T-helper 2 cell treated with Interferon-gamma antibody and Interleukin-4, amounts not matched to agents 5 μg/mL and 100 μg/mL, for 36 hours (primary cell): ENCODE measurements around the gene RGS6.

Experiments used
- DNase-seq: peaks from one replicate; pipeline ENCODE4 v3.0.0; 2021; ENCODE audit warnings: low spot score
- H3K27ac Mint-ChIP-seq: one replicate; pipeline ENCODE4 v1.8.0; 2021; ENCODE audit warnings: mild to moderate bottlenecking, mixed read lengths
- H3K27me3 Mint-ChIP-seq: one replicate; pipeline ENCODE4 v1.8.0; 2021; ENCODE audit warnings: low read depth, mixed read lengths
- H3K36me3 Mint-ChIP-seq: one replicate; pipeline ENCODE4 v1.8.0; 2021; ENCODE audit warnings: low read depth, mixed read lengths
- H3K4me1 Mint-ChIP-seq: one replicate; pipeline ENCODE4 v1.8.0; 2021; ENCODE audit warnings: low read depth, mixed read lengths
- H3K4me3 Mint-ChIP-seq: one replicate; pipeline ENCODE4 v1.8.0; 2022; ENCODE audit warnings: mild to moderate bottlenecking, moderate library complexity, mixed read lengths
- H3K9me3 Mint-ChIP-seq: one replicate; pipeline ENCODE4 v1.8.0; 2021; ENCODE audit warnings: mixed read lengths

The RGS6 gene

DNA sequence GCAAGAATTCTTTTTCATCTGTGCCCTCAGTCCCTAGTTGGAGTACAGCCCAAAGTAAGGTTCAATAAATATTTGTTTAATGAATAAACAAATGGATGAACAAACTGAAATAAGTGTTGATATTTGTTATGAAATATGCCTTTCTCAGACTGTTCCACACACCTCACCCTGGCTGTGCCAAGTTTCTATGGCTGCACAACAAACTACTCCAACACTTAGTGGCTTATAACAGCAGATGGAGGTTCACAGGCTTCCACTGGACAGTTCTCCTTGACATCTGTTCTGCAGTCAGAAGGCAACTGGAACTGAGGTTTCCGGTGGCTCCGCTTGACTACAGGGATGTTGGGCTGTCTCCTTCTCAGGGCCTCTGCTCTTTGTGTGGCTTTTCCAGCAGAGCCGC is 197.1 kb downstream of the RGS6 start:
- DNase-seq, result no peak
- Mint-ChIP-seq H3K9me3 (no peaks in the 10 kb centered on the region), H3K4me3 (no peak overlapping the region), H3K4me1 (peaks cover 9% of the 10 kb centered on the region), H3K27ac (no peak overlapping the region), H3K27me3 (peaks cover 32% of the 10 kb centered on the region), H3K36me3 (peaks cover 6% of the 10 kb centered on the region)

DNA sequence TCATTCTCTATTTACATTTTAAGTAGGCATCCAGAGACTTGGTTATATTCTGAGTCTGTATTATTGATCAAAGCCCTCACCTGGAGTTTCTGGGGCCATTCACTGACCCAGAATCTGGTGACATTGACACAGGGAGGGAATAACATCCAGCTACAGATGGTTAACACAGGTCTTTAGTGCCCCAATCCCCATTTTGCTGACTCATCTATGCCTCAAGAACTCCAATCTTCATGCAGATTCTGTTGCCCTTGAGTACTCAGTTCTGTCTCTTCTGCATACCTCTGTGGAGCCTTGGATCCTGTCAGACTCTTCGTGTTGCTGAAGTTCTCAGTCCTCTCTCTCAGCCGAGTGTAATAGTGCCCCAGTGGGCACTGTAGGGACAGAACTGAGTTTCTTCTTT is 208.9 kb downstream of the RGS6 start:
- Mint-ChIP-seq H3K27ac (no peak overlapping the region), H3K36me3 (no peaks in the 10 kb centered on the region), H3K27me3 (peaks cover 8% of the 10 kb centered on the region), H3K9me3 (no peaks in the 10 kb centered on the region), H3K4me1 (no peaks in the 10 kb centered on the region), H3K4me3 (no peak overlapping the region)
- DNase-seq, result no peak

DNA sequence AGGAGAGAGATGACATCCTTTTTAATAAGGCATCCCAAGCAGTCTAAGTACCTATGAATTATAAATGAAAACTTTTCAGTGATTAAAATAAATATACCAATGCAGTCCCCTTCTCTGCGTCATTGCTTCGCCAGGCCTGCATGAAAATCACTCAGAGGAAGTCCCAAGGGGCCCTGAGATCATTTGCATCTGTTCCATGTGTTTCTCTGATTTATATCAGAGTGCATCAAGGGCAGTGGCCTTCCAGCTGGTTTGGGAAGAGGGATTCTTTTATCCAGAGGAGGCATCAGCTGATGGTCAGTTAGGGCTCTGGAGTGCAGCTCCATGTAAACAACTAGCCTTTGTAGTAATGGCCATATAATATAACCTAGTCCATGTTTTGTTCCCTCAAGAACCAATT is 210.1 kb downstream of the RGS6 start:
- no peaks in the 10 kb centered on the region for H3K36me3 Mint-ChIP-seq
- peaks cover 13% of the 10 kb centered on the region for H3K27me3 Mint-ChIP-seq
- no peak for DNase-seq
- H3K9me3 Mint-ChIP-seq, result no peaks in the 10 kb centered on the region
- no peak overlapping the region for H3K27ac Mint-ChIP-seq
- no peaks in the 10 kb centered on the region for H3K4me1 Mint-ChIP-seq
- no peak overlapping the region for H3K4me3 Mint-ChIP-seq

DNA sequence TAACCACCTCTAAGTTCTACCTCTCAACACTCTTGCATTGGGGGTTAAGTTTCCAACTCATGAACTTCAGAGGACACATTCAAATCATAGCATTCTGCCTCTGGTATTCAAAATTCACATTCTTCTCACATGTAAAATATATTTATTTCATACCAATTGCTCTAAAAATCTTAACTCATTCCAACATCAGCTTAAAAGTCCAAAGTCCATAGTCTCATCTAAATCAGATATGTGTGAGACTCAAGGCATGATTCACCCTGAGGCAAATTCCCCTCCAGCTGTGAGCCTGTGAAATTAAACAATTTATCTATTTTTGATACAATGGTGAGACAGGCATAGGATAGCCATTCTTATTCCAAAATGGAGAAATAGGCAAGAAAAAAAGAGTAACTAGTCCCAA is 214.0 kb downstream of the RGS6 start:
- peaks cover 17% of the 10 kb centered on the region for H3K27me3 Mint-ChIP-seq
- H3K9me3 Mint-ChIP-seq, result no peaks in the 10 kb centered on the region
- H3K4me1 Mint-ChIP-seq, result no peaks in the 10 kb centered on the region
- no peak for DNase-seq
- no peak overlapping the region for H3K27ac Mint-ChIP-seq
- no peak overlapping the region for H3K4me3 Mint-ChIP-seq
- H3K36me3 Mint-ChIP-seq, result no peaks in the 10 kb centered on the region

DNA sequence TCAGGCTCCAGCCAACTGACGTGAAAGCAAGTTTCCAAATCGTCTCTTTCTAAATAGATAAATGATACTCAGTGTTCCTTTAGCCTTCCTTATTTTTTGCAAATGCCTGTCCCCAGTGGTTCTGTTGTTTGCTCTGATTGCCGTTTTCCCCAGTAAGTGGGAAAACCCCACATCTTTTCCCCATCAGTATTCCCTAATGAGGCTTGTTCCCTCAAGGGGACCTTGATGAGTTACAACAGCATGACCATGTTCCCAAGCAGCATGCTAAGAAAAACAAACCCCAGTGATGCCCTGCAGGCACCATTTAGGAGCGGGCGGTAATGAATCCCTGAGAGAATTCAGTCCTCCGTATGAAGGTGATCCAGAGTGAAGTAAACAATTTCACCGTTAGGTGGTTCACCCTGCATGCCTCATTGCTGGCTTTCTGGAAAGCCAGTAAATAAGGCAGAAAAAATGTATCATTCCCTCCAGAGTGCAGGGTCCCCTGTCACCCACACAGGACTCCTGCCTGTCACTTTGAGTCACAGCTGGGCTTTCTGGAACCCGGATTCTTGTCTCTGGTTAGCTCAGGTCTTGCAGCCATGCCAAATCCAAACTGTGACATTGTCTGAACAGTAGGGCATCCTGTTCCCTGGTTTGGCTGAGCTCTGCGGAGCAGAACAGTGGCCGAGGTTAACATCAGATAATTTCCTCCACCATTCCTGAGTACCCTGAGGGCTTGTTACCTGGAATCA is 222.6 kb downstream of the RGS6 start:
- Mint-ChIP-seq H3K27me3 (peaks cover 4% of the 10 kb centered on the region), H3K4me1 (no peaks in the 10 kb centered on the region), H3K27ac (no peak overlapping the region), H3K9me3 (peaks cover 6% of the 10 kb centered on the region), H3K36me3 (no peaks in the 10 kb centered on the region), H3K4me3 (no peak overlapping the region)
- peak; percentile 18 for DNase-seq

DNA sequence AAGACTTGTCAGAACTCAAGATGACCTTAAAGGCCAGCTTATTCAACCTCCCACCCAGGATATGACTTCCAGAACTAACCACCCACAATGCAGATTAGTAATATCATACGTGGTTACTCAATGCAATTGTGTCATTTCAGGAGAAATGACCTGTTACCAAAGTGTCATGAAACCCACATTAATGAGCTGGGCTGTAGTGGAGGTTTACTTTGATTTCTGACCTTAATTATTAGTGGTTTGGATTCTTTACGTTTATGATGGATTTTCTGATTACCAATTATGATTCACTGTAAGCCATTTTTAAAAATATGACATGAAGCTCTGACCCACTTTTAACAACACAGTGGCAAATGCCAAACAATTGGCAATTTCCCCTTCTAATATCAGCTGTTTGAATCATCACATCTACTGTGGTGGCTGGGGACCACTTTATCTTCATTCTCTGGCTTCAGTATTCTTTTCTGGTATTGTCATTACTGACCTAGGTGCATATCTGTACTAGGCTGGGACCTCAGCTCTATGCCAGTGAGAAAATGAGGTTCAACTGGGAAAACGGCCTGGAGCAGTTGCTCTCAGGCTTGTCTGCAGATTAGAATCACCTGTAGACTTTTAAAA is 223.3 kb downstream of the RGS6 start:
- Mint-ChIP-seq H3K27ac (no peak overlapping the region), H3K36me3 (no peaks in the 10 kb centered on the region), H3K9me3 (peaks cover 6% of the 10 kb centered on the region), H3K4me1 (no peaks in the 10 kb centered on the region), H3K27me3 (peaks cover 2% of the 10 kb centered on the region), H3K4me3 (no peak overlapping the region)
- no peak for DNase-seq

DNA sequence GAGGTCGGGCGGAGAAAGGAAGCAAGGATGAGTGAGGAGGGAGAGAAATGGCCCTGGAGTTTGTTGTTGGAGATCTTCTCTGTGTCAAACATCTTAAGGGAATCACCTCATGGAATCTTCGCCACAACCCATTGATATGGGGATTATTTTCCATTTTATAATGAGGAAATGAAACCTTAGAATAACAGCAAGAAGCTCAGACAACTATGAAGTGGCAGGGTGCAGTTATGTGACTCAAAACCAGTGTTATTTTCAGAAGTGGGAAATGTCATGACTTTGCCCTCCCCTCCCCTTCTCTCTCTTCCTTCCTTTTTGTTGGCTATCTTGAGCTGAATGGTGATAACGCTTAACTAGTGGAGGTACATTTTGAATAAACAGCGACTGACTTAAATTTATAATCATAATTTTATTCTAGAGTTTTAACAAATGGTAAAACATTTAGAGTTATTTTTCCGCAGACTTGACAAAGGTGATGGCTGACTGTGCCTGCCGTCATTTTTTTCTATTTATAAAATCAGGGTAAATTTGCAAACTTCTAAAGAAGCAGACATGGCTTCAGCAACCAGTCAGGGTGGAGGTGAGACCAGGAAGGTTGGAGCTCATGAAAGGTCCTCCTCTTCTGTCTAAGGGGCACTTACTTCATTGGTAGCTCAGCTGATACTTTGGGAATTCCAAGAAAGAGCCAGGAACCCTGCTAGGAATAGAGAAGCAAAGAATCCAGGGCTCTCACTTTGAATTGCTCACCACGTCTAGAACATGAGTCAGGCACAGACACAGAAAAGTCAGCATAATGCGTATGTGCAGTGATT is 232.4 kb downstream of the RGS6 start:
- no peak for DNase-seq
- Mint-ChIP-seq H3K4me1 (no peaks in the 10 kb centered on the region), H3K36me3 (no peaks in the 10 kb centered on the region), H3K27me3 (peaks cover 27% of the 10 kb centered on the region), H3K27ac (no peak overlapping the region), H3K4me3 (no peak overlapping the region), H3K9me3 (no peaks in the 10 kb centered on the region)

DNA sequence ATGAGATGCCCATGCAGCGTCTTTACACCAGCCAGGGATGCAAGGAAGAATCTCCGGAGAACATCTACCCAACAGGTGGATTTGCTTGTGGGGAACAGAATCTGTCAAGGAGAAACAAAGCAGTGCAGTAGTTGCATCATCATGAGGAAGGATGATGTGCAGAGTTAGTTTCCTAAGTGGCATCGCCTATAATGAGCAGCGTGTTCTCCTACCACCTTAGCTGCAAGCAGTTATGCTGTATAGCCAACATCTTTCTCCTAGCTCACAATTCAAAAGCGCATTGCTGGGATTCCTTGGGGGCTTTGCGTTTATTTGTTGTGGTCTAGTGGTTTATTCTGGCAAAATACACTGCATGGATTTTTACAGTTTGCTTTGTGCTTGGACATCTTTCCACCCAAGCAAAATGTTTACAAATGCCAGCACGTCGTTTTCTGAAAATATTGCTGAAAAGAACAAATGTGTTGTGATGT is 233.0 kb downstream of the RGS6 start:
- no peak overlapping the region for H3K27ac Mint-ChIP-seq
- DNase-seq, result no peak
- peaks cover 30% of the 10 kb centered on the region for H3K27me3 Mint-ChIP-seq
- H3K9me3 Mint-ChIP-seq, result no peaks in the 10 kb centered on the region
- H3K4me3 Mint-ChIP-seq, result no peak overlapping the region
- H3K4me1 Mint-ChIP-seq, result no peaks in the 10 kb centered on the region
- no peaks in the 10 kb centered on the region for H3K36me3 Mint-ChIP-seq

DNA sequence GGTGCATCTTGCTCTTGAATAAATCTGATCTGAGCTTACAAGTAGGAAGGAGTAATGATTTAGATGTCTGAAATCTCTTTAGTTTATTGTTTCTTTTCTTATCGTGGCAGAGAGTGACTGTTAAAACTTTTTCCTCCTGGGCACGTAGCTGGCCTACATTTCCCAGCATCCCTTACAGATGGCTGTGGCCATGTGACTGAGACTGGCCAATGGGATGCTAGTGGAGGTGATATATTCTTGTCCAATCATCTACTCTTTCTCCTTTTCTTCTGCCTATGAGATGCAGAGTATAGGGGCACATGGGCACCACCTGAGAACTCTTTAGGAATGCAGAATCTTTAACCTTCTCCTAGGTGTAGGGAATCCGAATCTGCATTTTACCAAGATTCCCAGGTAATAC is 237.3 kb downstream of the RGS6 start:
- no peaks in the 10 kb centered on the region for H3K4me1 Mint-ChIP-seq
- DNase-seq, result no peak
- H3K9me3 Mint-ChIP-seq, result no peaks in the 10 kb centered on the region
- peaks cover 15% of the 10 kb centered on the region for H3K27me3 Mint-ChIP-seq
- no peaks in the 10 kb centered on the region for H3K36me3 Mint-ChIP-seq
- no peak overlapping the region for H3K27ac Mint-ChIP-seq
- H3K4me3 Mint-ChIP-seq, result no peak overlapping the region

DNA sequence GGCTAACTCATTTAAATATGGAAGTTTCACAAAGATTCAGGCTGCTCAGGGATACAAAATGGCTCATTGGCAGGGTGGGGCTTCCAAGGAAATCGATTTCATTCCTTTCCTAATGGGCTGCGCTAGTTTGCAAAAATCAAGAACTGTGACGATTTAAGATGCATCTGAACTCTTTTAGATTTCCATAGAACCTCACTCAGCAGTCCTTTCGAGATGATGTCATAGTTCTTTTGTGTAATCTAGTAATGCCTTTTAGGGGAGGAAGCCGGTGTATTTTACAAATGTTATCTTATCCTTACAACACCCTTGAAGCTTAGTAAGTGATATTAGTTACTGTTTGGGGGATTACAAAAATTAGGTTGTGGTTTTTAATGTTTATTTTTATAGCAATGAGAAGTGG is 239.8 kb downstream of the RGS6 start:
- no peak overlapping the region for H3K27ac Mint-ChIP-seq
- no peak for DNase-seq
- H3K9me3 Mint-ChIP-seq, result no peaks in the 10 kb centered on the region
- peaks cover 8% of the 10 kb centered on the region for H3K27me3 Mint-ChIP-seq
- H3K4me1 Mint-ChIP-seq, result no peaks in the 10 kb centered on the region
- H3K4me3 Mint-ChIP-seq, result no peak overlapping the region
- H3K36me3 Mint-ChIP-seq, result no peaks in the 10 kb centered on the region

DNA sequence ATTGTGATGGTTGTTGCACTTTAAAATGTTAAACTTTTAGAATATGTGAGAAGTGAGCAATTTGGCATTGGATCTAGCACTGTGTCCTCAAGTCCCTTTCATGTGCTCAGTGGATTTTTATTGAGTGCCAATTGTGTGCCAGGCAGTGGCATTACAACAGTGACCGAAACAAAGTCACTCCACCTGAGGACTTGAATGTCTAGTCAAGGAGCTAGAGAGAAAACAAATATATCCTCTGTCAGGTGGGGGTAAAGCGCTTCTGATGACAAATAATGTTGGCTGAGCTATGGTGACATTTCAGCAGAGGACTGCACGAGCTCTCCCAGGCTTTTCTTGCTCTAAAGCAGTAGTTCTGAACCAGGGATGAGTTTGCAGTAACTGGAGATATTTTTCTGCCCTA is 240.4 kb downstream of the RGS6 start:
- Mint-ChIP-seq H3K4me1 (no peaks in the 10 kb centered on the region), H3K27ac (no peak overlapping the region), H3K27me3 (peaks cover 7% of the 10 kb centered on the region), H3K36me3 (no peaks in the 10 kb centered on the region), H3K9me3 (no peaks in the 10 kb centered on the region), H3K4me3 (no peak overlapping the region)
- DNase-seq, result no peak

DNA sequence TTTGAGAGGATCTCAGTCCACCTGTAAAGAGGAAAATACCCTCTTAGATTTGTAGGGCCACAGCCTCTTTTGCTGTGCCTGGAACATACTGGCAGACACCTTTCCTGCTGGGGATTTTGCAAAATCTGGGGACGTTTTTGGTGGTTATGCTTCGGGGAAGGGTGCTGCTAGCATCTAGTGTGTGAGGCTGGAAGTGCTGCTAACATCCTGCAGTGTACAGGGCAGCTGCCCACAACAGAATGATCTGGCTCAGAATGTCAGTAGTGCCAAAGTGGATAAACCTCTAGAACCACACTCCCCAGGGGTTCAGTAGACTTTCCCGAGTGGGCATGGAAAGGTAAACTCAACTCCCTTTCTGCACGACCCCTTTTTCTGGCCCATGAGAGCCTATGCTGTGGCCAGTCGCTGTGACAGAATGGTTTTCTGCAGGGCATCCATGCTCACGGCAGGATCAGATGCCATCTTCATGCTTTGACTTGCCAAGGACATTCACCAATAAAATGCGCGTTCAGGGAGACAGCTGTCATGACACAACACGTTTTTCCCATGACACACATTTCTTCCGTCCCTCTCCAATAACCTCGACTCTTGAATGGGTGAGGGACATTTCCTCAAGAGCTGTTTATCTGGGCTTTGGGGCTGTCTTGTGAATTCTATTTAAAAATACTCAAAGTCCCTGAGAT is 240.9 kb downstream of the RGS6 start:
- Mint-ChIP-seq H3K27ac (no peak overlapping the region), H3K4me1 (no peaks in the 10 kb centered on the region), H3K4me3 (no peak overlapping the region), H3K36me3 (no peaks in the 10 kb centered on the region), H3K9me3 (no peaks in the 10 kb centered on the region), H3K27me3 (peaks cover 7% of the 10 kb centered on the region)
- no peak for DNase-seq

DNA sequence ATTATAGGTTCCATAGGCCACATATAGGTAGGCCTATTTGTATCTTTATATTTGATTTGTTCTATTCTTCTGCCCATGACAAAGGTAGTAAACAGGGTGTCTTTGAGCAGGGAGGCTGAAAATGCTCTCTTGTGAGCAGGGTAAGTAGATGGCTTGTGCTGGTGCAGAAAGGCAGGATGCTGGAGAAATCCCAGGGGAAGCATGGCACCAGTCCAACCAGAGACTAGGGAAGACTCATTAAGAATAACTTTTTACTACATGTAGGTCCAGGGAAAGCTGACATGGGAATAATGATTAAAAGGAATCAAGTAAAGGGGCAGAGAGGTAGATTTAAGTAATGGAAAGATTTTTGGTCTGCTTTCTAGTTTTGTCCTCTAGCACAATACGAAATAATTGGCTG is 245.0 kb downstream of the RGS6 start:
- peaks cover 7% of the 10 kb centered on the region for H3K27me3 Mint-ChIP-seq

DNA sequence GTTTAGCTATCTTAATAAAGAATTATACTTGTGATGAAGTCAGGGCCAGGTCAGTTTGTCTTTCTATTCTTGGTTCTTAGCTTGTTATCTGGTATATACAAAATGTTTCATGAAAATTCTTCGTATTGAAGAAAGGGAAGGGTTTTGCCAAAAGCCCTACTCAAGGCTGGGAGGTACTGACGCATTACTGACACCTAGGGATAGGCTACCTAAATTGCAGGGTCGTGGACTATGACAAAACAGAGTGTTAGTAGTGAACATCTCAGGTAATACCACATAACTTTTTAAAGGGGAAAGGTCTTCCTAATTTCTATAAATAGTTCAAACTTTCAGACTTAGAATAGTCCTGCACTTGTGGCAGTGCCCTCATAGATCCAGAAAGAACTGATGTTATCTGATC is 246.3 kb downstream of the RGS6 start:
- H3K9me3 Mint-ChIP-seq, result no peaks in the 10 kb centered on the region

More for the DNA sequence above, 245.0 kb downstream of the RGS6 start:
- no peaks in the 10 kb centered on the region for H3K4me1 Mint-ChIP-seq
- H3K4me3 Mint-ChIP-seq, result no peak overlapping the region
- H3K27ac Mint-ChIP-seq, result no peak overlapping the region
- H3K9me3 Mint-ChIP-seq, result no peaks in the 10 kb centered on the region
- no peaks in the 10 kb centered on the region for H3K36me3 Mint-ChIP-seq
- DNase-seq, result no peak

More for the DNA sequence above, 246.3 kb downstream of the RGS6 start:
- H3K27ac Mint-ChIP-seq, result no peak overlapping the region
- H3K4me1 Mint-ChIP-seq, result no peaks in the 10 kb centered on the region
- H3K4me3 Mint-ChIP-seq, result no peak overlapping the region
- H3K27me3 Mint-ChIP-seq, result peaks cover 9% of the 10 kb centered on the region
- no peak for DNase-seq
- no peaks in the 10 kb centered on the region for H3K36me3 Mint-ChIP-seq
